Measurements from ENCODE around the gene TLL2.

- TF ChIP-seq, protein P1, sequence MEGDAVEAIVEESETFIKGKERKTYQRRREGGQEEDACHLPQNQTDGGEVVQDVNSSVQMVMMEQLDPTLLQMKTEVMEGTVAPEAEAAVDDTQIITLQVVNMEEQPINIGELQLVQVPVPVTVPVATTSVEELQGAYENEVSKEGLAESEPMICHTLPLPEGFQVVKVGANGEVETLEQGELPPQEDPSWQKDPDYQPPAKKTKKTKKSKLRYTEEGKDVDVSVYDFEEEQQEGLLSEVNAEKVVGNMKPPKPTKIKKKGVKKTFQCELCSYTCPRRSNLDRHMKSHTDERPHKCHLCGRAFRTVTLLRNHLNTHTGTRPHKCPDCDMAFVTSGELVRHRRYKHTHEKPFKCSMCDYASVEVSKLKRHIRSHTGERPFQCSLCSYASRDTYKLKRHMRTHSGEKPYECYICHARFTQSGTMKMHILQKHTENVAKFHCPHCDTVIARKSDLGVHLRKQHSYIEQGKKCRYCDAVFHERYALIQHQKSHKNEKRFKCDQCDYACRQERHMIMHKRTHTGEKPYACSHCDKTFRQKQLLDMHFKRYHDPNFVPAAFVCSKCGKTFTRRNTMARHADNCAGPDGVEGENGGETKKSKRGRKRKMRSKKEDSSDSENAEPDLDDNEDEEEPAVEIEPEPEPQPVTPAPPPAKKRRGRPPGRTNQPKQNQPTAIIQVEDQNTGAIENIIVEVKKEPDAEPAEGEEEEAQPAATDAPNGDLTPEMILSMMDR (conservative IDR thresholded peaks at IDR 0.05; ENCODE audit: low read depth in 2 of 2) = no peak
- no peak for TF ChIP-seq EZH2 (IDR thresholded peaks at IDR 0.05; ENCODE audit: low read depth, unreplicated experiment)
- TF ChIP-seq REST (IDR thresholded peaks at IDR 0.05; ENCODE audit: unreplicated experiment) = no peak
- TF ChIP-seq POLR2AphosphoS5 (IDR thresholded peaks at IDR 0.05; ENCODE audit: low read depth) = no peak
- no peak for TF ChIP-seq STAT1 (IDR thresholded peaks at IDR 0.05; ENCODE audit: unreplicated experiment)
- no peak for TF ChIP-seq JUNB (IDR thresholded peaks at IDR 0.05; ENCODE audit: unreplicated experiment)
- TF ChIP-seq CREB1 (CRISPR knock-in tag; IDR thresholded peaks at IDR 0.05; ENCODE audit: low read depth) = no peak
- no peak for TF ChIP-seq EZH2phosphoT487 (IDR thresholded peaks at IDR 0.05; ENCODE audit: unreplicated experiment)
- TF ChIP-seq NANOG (IDR thresholded peaks at IDR 0.05; ENCODE audit: borderline replicate concordance) = no peak
- TF ChIP-seq ZNF114 (CRISPR knock-in tag; IDR thresholded peaks at IDR 0.05) = no peak
- TF ChIP-seq ZNF331 (CRISPR knock-in tag; IDR thresholded peaks at IDR 0.05; ENCODE audit: low read depth) = no peak
- TF ChIP-seq, protein P2, sequence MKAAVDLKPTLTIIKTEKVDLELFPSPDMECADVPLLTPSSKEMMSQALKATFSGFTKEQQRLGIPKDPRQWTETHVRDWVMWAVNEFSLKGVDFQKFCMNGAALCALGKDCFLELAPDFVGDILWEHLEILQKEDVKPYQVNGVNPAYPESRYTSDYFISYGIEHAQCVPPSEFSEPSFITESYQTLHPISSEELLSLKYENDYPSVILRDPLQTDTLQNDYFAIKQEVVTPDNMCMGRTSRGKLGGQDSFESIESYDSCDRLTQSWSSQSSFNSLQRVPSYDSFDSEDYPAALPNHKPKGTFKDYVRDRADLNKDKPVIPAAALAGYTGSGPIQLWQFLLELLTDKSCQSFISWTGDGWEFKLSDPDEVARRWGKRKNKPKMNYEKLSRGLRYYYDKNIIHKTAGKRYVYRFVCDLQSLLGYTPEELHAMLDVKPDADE (IDR thresholded peaks at IDR 0.05) = no peak
These were observed 34.9 kb upstream of the TLL2 start for GRCh38 chr10:96548589-96548988.
